DMS153 treated with DMSO at 0.1 percent for 48 hours (cell line): Measurements from ENCODE around the gene PRKN.

Experiments used
- DNase-seq: peaks from one replicate; lab custom pipeline; 2025; ENCODE audit not compliant: unreplicated experiment; lab: John Stamatoyannopoulos, UW

Gene PRKN

DNA sequence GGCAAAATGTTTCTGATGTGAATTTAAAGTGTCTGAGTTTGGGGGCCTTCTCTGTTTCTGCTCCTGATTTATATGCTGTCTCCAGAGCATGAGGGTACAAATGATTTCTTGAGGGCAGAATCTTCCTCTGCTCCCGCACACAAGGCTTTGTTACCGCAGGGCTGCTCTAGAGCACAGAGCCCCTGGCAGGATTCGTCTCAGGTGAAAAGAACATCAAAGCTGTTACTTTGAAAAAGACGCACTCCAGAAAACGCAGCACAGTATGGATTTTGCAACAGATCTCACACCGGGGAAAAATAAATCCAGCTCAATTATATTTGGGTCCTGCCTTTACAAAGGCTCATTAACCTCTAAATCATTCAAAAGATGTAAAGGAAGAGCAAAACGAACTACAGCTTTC, 577.3 kb downstream of the PRKN start:
- no peak for DNase-seq

DNA sequence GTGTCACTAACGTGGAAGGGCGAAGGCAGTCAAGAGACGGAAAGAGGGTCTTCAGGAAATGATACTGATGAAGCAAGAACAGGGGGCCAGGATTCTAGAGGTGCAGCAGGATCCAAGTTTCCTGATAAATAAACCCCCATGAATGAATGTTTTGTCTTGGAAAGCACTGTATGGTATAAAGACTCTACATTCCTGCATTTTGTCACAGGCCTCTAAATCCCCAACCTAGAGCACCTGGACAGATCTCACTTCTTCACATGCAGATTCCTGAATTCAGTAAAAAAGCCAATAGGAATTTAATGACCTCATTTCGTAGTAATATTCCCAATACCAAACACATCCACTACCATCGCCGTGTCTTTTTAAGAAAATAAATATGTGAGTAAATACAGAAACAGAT, 577.8 kb downstream of the PRKN start:
- DNase-seq, result no peak

DNA sequence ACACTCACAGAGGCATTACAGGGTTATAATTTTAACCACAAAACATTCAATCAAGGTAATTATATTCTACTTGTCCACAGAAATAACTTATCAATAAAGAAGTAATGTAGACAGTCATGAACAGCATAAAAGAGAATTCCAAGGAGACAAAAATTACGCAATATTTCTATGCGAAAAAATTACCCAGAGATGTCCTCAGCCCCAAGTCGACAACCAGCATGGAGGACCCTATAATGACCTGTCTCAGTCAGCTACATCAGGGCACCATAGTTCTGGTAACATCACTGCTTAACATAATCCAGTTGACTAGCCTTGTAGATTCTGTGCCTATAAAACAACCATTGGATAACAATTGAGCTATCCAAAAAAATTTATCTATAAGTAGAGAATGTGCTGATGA, 579.8 kb downstream of the PRKN start:
- DNase-seq, result no peak

DNA sequence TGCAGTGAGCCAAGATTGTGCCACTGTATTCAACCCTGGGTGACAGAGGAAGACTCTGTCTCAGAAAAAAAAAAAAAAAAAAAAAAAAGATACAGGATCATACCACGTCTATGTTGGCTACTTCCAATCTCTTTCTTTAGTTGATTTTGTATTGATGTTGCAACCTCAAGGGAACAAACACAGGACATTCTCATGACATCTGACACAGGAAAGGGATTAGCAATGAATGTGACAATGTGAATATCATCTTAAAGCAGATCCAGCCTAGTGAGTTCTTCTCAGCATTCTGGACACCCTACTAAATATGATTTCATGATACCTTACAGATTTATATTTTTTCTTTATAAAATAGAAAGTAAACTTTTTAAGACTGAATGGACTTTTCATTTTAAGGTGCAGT, 580.3 kb downstream of the PRKN start:
- no peak for DNase-seq

DNA sequence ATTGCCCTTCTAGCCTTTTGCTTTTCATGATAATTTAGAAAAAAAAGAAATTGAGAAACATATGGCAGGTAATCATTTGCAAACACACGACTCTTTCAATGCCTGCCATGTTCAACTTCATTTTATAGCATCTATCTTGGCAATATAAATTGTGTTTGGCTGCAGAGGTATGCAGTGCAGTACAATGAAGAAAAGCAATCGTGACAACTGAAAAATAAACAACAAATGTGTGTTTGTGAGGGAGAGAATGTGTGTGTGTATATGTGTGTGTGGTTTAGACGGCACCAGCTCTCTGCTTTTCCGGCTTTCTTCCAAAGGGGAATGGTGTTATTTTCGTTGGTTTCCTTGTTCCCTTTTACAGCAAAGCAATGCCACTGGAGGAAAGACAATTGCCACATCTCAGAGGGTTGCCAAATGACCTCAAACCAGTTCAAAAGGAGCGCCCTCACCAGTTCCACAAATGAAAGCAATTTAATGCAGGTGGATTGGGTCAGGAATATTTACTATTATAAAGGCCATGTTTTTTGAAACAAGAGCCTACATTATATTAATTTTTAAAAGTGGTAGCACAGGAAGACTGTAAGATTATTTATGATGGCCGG, 587.2 kb downstream of the PRKN start:
- no peak for DNase-seq

DNA sequence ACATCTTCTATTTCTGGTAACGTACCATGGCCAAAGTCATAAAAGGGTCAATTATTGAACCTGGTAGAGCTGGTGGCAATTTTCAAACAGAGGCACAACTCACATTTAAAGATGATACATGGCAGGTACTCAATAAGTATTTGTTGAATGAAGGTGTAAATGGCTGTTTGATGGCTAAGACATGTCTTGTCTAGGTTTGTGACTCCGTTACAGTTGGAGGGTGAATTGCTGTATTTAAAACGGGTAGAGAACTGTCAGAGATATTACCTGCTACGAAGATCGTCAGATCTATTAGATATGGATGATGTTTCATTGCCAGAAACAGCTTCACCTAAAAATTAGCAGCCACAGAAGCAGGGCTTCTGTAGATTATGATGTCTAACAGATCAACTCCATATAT, 601.9 kb downstream of the PRKN start:
- no peak for DNase-seq

DNA sequence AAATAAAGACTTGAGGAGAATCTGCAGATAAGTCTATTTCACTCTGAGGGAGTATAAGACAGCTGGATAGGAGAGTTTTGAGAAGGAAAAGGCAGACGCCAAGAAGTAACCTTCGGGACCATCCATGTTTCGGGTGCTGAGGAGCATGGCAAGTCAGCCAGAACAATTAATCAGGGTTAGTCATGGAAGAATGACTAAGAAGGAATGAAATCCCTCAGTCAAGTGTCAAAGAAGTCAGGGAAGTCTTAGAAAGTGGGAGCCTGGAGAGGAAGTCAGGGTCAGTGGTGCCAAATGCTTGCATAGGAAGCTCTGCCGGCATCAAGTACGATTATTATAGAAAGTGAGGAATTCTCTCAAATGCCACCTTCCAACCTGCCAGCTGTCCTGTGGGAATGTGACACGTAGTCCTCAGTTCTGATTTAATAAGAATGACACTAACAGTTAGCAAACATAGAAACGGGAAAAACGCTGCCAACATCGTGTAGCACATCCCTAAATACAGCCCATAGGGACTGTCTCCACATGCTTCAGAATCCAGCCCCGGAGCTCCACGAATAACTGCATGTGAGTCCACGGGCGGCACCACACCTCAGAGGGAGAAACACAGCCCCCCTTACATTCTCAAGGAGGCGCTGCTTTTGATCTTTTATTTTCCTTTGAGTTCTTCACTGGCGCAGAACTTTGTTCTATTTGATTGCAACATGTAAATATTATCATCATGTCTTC, 602.7 kb downstream of the PRKN start:
- no peak for DNase-seq

DNA sequence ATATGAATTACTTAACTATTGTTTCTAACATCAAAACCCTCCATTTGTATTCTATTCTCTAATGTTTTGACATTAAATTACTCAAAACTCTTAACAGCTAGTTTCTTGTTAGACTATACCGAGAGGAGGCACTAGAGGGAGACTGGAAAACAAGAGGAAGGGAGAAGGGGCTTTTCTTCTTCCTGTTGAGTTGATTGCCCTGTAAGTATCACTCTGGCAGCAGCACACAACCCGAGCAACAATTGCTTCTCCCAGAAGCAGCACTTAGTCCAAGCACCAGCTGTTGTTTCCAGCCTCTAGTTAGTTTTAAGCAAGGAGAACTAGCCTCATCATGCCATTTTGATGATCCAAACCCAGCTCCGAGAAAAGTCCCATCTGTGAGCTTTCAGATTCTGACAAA, 603.8 kb downstream of the PRKN start:
- DNase-seq, result no peak

DNA sequence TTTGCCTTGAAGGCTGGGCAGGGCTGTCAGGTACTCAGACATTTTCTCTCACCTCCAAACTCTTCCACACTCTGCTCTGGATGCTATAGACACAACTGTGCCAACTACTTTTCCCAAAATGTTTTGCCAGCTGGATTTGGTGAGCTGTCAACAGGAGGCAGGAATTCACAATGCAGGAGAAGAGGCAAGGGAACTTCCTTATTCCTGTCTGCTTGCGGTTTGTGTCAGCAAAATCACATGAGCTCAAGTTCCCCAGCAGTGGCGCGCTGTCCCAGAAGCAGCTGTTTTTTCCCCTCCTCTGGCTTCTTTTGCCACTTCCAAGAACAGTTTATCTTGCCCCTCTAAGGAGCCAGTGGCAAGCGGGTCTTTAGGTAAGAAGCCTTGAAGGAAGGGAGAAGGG, 608.2 kb downstream of the PRKN start:
- DNase-seq, result no peak

DNA sequence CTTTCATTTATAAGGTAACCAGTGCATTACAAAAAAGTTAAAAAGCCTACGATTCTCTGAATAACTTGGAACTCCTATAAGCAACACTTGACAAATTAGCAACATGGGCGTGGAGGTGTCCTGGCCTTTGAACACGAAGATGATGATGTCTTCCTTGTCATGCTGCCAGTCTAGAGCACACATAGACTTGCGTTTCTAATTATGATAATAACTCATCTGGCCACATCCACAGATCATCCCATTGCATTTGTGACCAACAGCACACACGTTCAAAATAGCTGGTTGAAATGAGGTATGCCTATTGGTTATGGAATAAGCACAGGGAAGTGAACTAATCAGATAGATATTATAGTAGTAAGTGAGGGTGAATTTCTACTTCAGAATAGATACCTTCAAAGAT, 608.9 kb downstream of the PRKN start:
- no peak for DNase-seq

DNA sequence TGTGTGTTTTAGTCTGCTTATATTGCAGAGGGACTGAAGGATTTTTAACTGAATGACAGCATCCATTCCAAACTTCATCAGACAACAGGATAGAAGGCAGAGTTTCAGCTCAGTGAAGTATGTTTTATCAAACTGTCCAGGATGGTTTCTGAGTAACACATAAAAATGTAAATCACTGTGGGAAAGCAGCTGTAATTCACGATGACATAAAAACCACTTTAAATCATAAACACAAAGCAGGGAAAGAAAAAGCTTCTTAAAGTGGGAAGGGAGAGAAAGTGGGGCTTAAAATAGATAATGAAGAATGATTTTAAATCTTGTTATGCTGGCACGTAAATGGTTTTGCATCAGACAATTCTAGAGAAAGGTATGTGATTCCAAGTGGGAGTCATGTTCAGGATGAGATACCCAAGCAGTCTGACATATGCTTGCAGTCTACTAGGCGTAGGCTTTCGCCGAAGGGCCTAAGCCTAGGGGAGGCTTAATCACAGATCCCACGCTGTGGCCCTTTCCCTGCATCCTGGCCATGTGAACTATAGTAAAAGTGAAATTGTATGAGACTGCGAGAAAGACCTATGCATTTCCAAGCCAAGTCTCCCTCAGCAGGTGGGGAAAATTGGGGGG, 610.6 kb downstream of the PRKN start:
- DNase-seq, result no peak

DNA sequence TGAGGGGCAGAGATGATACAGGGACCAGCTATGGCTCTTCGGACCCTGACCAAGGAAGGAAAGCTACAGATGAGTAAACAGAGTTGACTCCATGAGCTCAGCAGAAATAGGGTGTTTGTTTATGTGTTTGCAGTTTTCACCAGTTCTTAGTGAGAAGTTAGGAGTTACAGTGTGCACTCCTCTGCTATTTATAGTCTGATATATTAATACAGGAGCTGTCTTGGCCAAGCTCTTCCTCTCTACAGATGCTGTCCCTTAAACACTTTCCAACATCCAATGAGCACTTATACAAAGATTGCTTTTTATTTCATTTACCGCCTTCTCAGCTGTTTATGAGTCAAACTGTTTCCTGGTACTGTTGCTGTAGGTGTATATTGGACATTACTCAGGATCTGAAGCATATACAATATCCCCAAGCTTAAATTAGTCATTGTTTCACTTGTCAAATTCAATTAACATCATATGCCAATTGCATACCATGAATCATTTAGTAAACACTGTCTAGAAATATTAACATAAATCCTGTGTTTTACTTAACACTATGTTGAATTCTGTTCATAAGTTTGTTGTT, 618.0 kb downstream of the PRKN start:
- DNase-seq, result no peak

DNA sequence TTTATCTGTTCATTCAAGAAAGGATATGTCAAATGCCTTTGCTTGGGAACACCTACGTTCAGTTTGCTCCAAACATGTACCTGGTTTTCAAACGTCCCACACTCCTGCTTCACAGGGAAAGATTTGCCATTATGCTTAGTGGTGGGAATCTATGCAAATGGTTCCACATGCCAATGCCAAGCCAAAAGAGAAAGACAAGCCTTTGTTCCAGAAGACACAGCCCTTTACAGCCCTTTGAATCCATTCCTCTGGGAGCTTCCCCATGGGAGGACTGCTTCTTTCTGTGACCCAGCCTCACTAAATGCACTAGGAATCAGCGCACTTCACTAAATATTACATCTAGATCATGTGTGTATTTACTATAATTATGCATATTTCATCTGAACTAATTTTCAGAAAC, 619.5 kb downstream of the PRKN start:
- DNase-seq, result no peak

DNA sequence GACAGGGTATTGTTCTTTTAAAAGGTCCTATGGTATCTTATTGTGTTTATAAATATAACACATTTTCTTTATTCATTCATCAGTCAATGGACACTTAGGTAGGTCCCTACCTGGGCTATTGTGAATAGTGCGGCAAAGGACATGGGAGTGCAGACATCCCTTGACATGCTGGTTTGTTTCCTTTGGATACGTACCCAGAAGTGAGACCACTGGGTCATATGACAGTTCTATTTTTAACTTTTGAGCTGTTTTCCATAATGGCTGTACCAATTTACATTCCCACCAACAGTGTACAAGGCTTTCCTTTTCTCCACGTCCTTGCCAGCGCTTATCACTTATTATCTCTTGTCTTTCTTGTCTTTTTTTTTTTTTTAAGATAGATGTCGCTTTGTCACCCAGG, 627.5 kb downstream of the PRKN start:
- DNase-seq, result no peak

DNA sequence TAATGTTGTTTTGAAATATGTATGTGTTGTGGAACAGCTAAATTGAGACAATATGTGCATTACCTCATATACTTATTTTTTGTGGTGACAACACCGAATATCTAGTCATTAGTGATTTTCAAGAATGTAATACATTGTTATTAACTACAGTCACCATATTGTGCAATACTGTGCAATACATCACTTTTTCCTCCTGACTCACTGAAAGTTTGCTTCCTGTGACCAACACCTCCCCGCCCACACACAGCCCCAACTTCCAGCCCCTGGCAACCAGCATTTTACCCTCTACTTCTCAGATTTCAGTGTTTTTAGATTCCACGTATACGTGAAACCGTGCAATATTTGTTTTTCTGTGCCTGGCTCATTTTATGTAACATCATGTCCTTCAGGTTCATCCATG, 627.9 kb downstream of the PRKN start:
- DNase-seq, result no peak

DNA sequence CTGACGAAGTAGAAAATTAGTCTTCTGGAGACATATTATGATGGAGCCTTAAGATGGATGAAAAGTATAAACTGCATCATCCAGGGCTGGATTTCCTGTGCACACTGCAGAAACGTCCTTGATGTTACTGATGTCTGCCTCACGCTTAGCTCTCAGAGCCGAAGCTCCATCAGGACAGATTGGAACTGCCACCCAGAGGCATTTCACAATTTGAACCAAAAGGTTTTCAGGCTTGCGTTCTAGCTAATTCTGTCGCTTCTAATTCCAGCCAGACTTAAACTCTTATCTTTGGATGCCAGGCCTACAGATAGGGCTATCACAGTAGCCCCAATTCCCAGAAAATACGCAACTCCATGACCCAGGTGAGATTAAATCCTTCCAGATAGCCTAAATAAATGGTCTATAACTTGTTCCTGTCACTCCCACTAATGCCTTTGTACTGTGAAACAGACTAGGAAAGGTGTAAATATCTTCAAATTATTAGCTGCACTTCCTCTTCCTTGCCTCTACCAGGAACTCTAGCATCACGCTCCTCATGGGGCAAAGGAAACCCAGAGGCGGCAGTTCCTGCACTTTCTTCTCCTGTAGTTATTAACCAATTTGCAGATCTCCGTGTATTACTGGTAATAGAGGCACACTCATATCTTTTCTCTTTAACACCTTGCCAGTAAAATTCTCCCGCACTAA, 634.6 kb downstream of the PRKN start:
- no peak for DNase-seq

DNA sequence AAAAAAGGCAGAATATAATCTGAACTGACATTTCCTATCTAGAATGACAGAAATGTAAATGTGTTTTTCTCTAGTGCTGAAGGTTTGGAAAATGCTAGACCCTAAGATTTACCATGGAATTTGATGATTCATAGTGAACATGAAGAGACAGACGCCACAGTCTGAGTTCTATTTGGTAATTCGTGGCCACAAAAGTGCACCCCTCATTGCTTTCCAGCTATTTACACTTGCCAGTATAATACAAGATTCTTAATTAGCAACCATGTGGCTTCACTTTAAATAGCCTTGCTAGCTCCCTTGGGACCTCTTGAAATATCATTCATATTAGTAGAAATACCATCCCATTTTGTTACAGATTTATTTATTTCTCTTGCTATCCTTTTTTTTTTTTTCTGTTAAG, 636.8 kb downstream of the PRKN start:
- no peak for DNase-seq

DNA sequence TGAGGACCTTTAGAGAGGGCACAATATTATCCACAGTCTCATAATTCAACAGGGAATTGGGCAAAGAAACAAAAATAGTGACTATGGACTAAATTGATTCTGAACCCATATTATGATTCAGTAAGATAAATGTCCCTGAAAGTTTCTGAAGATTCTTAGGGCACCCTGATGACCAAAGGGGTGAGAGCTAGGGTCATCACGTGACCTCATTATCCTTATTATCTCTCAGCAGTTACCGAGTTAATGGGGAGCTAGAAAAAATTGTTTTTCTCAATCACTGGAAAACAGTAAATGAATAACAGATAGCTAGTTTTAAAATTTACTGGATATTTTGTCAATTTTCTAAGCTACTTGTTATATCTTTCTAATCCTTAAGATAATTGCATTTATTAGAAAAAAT, 639.5 kb downstream of the PRKN start:
- DNase-seq, result no peak

DNA sequence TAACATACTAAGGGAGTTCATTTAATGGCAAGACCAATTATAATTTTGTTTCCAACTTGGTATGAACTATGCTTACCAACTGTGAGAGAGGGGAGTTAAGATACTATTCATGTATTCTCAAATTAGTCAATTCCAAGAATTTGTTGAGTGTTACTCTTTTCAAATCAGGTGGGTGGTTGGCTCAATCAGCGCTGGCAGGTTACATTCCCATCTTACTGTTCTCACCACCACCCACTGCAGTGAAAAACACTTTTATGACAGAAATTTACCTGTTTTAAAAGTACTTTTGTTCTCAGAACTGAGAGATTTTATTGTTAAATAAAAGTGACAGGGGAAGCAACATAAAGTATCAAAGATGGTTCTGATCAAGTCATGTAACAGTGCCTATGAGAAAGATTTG, 642.0 kb downstream of the PRKN start:
- no peak for DNase-seq

DNA sequence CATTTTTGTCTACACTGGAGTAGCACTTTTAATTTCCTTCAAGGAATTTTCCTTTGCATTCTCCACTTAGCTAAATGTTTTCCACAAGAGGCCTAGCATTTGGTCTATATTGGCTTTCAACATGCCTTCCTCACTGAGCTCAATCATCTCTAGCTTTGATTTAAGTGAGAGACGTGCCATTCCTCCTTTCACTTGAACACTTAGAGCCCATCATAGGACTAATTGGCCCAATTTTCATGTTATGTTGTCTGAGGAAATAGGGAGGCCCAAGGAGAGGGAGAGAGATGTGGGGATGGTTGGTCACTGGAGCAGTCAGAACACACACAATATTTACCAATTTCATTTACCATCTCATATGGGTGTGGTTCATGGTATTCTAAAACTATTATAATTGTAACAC, 645.0 kb downstream of the PRKN start:
- DNase-seq, result no peak

DNA sequence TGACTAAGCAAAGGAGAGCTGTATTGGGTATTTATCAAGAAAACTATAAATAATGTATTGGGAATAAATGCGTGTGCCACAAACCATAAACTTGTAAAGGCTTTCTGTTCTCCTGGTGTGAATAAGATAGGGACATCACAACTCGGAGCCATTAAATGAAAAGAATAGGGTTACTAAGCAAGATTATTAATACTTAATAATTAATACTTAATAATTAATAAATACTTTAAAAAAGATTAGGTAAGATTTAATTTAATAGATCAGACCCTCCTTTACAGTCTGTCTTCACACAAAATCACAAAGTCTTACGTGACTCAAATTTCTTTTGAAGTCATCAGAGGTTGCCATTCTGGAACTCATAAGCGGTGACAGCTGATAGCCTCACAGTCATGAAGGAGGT, 648.9 kb downstream of the PRKN start:
- no peak for DNase-seq

DNA sequence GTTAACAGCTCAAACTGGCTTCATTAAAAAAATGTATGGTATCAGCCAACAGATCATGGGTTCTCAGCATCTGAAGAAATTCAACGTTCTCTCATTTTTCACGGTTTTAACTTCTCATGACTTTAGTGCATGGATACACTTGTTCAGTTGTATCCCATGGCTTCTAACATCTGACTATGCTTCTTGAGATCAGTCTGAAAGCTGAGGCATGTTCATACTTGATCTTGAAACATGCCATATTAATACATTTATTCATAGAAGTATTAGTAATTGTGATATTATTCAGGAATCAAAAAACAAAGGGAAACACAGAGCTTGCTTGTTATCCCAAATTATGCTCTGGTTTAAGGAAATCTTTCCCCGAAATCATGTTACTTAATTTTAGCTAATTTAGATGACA, 649.4 kb downstream of the PRKN start:
- no peak for DNase-seq
